ENCODE results near the gene SH3YL1.

The SH3YL1 gene

GRCh38 chr2:281381-281780 is 17.5 kb upstream of the SH3YL1 start:
- H4K91ac ChIP-seq (ENCODE audit: low read length), result no peak overlapping the region
- no peak overlapping the region for H3K23ac ChIP-seq (ENCODE audit: low read length in 2 of 2)
- no peaks in the 10 kb centered on the region for H3K9me3 ChIP-seq (ENCODE audit: control insufficient read depth, low read length)
- H3K27me3 ChIP-seq (ENCODE audit: control insufficient read depth in 1 of 2, insufficient read depth in 1 of 2, low read length in 2 of 2), result peaks cover 0 to 6% of the 10 kb centered on the region in 2 experiments
- no peak overlapping the region for H3K4ac ChIP-seq (ENCODE audit: low read depth in 1 of 2, low read length in 2 of 2)
- 99% methylated on average over 9 of the region's 9 CpGs for WGBS
- H2BK12ac ChIP-seq (ENCODE audit: low read length in 2 of 2), result no peak overlapping the region
- no peak overlapping the region for H3K4me2 ChIP-seq (ENCODE audit: low read length, poor library complexity, severe bottlenecking)
- no peak overlapping the region for H3K4me3 ChIP-seq (ENCODE audit: insufficient read depth in 1 of 2, low read depth in 1 of 2, low read length in 2 of 2)
- no peak overlapping the region for H2BK15ac ChIP-seq (ENCODE audit: low read depth, poor library complexity, severe bottlenecking)
- no peak overlapping the region for H3K18ac ChIP-seq (ENCODE audit: low read depth in 1 of 2, low read length in 2 of 2)
- H3K79me1 ChIP-seq (replicated peaks; ENCODE audit: low read length, poor library complexity, severe bottlenecking), result peaks cover 23% of the 10 kb centered on the region
- no peak overlapping the region for H3K9ac ChIP-seq (ENCODE audit: low read length)
- H2AFZ ChIP-seq (ENCODE audit: low read depth, low read length), result no peak overlapping the region
- DNase-seq, result no peak
- H3K4me1 ChIP-seq (ENCODE audit: control insufficient read depth, insufficient read depth, low read depth, low read length), result peaks cover 11% of the 10 kb centered on the region
- no peak overlapping the region for H2AK5ac ChIP-seq (ENCODE audit: low read length, severe bottlenecking)
- H3K36me3 ChIP-seq (ENCODE audit: control insufficient read depth in 1 of 2, insufficient read depth in 2 of 2, low read depth in 1 of 2, low read length in 2 of 2), result peaks cover 24 to 66% of the 10 kb centered on the region in 2 experiments
- no peak overlapping the region for H3K27ac ChIP-seq (ENCODE audit: low read length, poor library complexity, severe bottlenecking)
- H2BK120ac ChIP-seq (ENCODE audit: low read depth, low read length), result no peak overlapping the region
- H2BK5ac ChIP-seq (ENCODE audit: low read depth, low read length, poor library complexity, severe bottlenecking), result no peak overlapping the region
- H4K8ac ChIP-seq (ENCODE audit: low read length), result no peak overlapping the region
- no peak overlapping the region for H3K14ac ChIP-seq (ENCODE audit: low read length in 2 of 2)

GRCh38 chr2:280650-281110 is 16.8 kb upstream of the SH3YL1 start:
- Histone ChIP-seq H3K14ac (ENCODE audit: low read length in 2 of 2) (no peak overlapping the region), H4K91ac (ENCODE audit: low read length) (no peak overlapping the region), H3K4me2 (ENCODE audit: low read length, poor library complexity, severe bottlenecking) (no peak overlapping the region), H4K8ac (ENCODE audit: low read length) (no peak overlapping the region), H3K36me3 (ENCODE audit: control insufficient read depth in 1 of 2, insufficient read depth in 2 of 2, low read depth in 1 of 2, low read length in 2 of 2) (peaks cover 28 to 73% of the 10 kb centered on the region in 2 experiments), H3K27ac (ENCODE audit: low read length, poor library complexity, severe bottlenecking) (no peak overlapping the region), H2AFZ (ENCODE audit: low read depth, low read length) (no peak overlapping the region), H3K9me3 (ENCODE audit: control insufficient read depth, low read length) (no peaks in the 10 kb centered on the region), H2BK5ac (ENCODE audit: low read depth, low read length, poor library complexity, severe bottlenecking) (no peak overlapping the region), H2BK12ac (ENCODE audit: low read length in 2 of 2) (no peak overlapping the region), H2BK15ac (ENCODE audit: low read depth, poor library complexity, severe bottlenecking) (no peak overlapping the region), H3K4me3 (ENCODE audit: insufficient read depth in 1 of 2, low read depth in 1 of 2, low read length in 2 of 2) (no peak overlapping the region), H3K27me3 (ENCODE audit: control insufficient read depth in 1 of 2, insufficient read depth in 1 of 2, low read length in 2 of 2) (no peaks in the 10 kb centered on the region), H3K9ac (ENCODE audit: low read length) (no peak overlapping the region), H3K23ac (ENCODE audit: low read length in 2 of 2) (no peak overlapping the region), H2BK120ac (ENCODE audit: low read depth, low read length) (no peak overlapping the region), H3K18ac (ENCODE audit: low read depth in 1 of 2, low read length in 2 of 2) (no peak overlapping the region), H3K4me1 (ENCODE audit: control insufficient read depth, insufficient read depth, low read depth, low read length) (peaks cover 11% of the 10 kb centered on the region), H3K79me1 (replicated peaks; ENCODE audit: low read length, poor library complexity, severe bottlenecking) (peaks cover 28% of the 10 kb centered on the region), H2AK5ac (ENCODE audit: low read length, severe bottlenecking) (no peak overlapping the region), H3K4ac (ENCODE audit: low read depth in 1 of 2, low read length in 2 of 2) (no peak overlapping the region)
- DNase-seq, result no peak
- 83% methylated on average over 7 of the region's 7 CpGs for WGBS

GRCh38 chr2:279956-280649 is 16.3 kb upstream of the SH3YL1 start:
- H3K14ac ChIP-seq (ENCODE audit: low read length in 2 of 2), result no peak overlapping the region

GRCh38 chr2:279366-279765 is 15.5 kb upstream of the SH3YL1 start:
- no peak overlapping the region for H2BK120ac ChIP-seq (ENCODE audit: low read depth, low read length)
- no peak overlapping the region for H3K9ac ChIP-seq (ENCODE audit: low read length)
- DNase-seq, result no peak
- no peak overlapping the region for H3K4me2 ChIP-seq (ENCODE audit: low read length, poor library complexity, severe bottlenecking)
- no peak overlapping the region for H2AK5ac ChIP-seq (ENCODE audit: low read length, severe bottlenecking)
- no peak overlapping the region for H3K4me3 ChIP-seq (ENCODE audit: insufficient read depth in 1 of 2, low read depth in 1 of 2, low read length in 2 of 2)
- H3K36me3 ChIP-seq (ENCODE audit: control insufficient read depth in 1 of 2, insufficient read depth in 2 of 2, low read depth in 1 of 2, low read length in 2 of 2), result peaks cover 34 to 85% of the 10 kb centered on the region in 2 experiments
- no peak overlapping the region for H2BK15ac ChIP-seq (ENCODE audit: low read depth, poor library complexity, severe bottlenecking)
- no peak overlapping the region for H3K4ac ChIP-seq (ENCODE audit: low read depth in 1 of 2, low read length in 2 of 2)
- no peak overlapping the region for H3K18ac ChIP-seq (ENCODE audit: low read depth in 1 of 2, low read length in 2 of 2)
- WGBS, result 60% methylated on average over 1 of the region's 4 CpGs
- no peak overlapping the region for H3K14ac ChIP-seq (ENCODE audit: low read length in 2 of 2)
- H2BK5ac ChIP-seq (ENCODE audit: low read depth, low read length, poor library complexity, severe bottlenecking), result no peak overlapping the region
- H4K8ac ChIP-seq (ENCODE audit: low read length), result no peak overlapping the region
- peaks cover 30% of the 10 kb centered on the region for H3K79me1 ChIP-seq (replicated peaks; ENCODE audit: low read length, poor library complexity, severe bottlenecking)
- H3K4me1 ChIP-seq (ENCODE audit: control insufficient read depth, insufficient read depth, low read depth, low read length), result peaks cover 7% of the 10 kb centered on the region
- H3K27me3 ChIP-seq (ENCODE audit: control insufficient read depth in 1 of 2, insufficient read depth in 1 of 2, low read length in 2 of 2), result no peaks in the 10 kb centered on the region
- no peaks in the 10 kb centered on the region for H3K9me3 ChIP-seq (ENCODE audit: control insufficient read depth, low read length)
- H4K91ac ChIP-seq (ENCODE audit: low read length), result no peak overlapping the region
- no peak overlapping the region for H2AFZ ChIP-seq (ENCODE audit: low read depth, low read length)
- no peak overlapping the region for H2BK12ac ChIP-seq (ENCODE audit: low read length in 2 of 2)
- no peak overlapping the region for H3K23ac ChIP-seq (ENCODE audit: low read length in 2 of 2)
- no peak overlapping the region for H3K27ac ChIP-seq (ENCODE audit: low read length, poor library complexity, severe bottlenecking)

More at GRCh38 chr2:279956-280649, 16.3 kb upstream of the SH3YL1 start:
- H2AK5ac ChIP-seq (ENCODE audit: low read length, severe bottlenecking), result no peak overlapping the region
- no peak overlapping the region for H3K18ac ChIP-seq (ENCODE audit: low read depth in 1 of 2, low read length in 2 of 2)
- no peak overlapping the region for H3K27ac ChIP-seq (ENCODE audit: low read length, poor library complexity, severe bottlenecking)
- H3K4me3 ChIP-seq (ENCODE audit: insufficient read depth in 1 of 2, low read depth in 1 of 2, low read length in 2 of 2), result no peak overlapping the region
- H3K23ac ChIP-seq (ENCODE audit: low read length in 2 of 2), result no peak overlapping the region
- WGBS, result 100% methylated on average over 2 of the region's 4 CpGs
- H2AFZ ChIP-seq (ENCODE audit: low read depth, low read length), result no peak overlapping the region
- no peak overlapping the region for H2BK15ac ChIP-seq (ENCODE audit: low read depth, poor library complexity, severe bottlenecking)
- no peak overlapping the region for H2BK5ac ChIP-seq (ENCODE audit: low read depth, low read length, poor library complexity, severe bottlenecking)
- no peak overlapping the region for H3K9ac ChIP-seq (ENCODE audit: low read length)
- H3K4me2 ChIP-seq (ENCODE audit: low read length, poor library complexity, severe bottlenecking), result no peak overlapping the region
- peaks cover 11% of the 10 kb centered on the region for H3K4me1 ChIP-seq (ENCODE audit: control insufficient read depth, insufficient read depth, low read depth, low read length)
- no peak overlapping the region for H4K91ac ChIP-seq (ENCODE audit: low read length)
- no peak overlapping the region for H4K8ac ChIP-seq (ENCODE audit: low read length)
- DNase-seq, result no peak
- peaks cover 31 to 78% of the 10 kb centered on the region in 2 experiments for H3K36me3 ChIP-seq (ENCODE audit: control insufficient read depth in 1 of 2, insufficient read depth in 2 of 2, low read depth in 1 of 2, low read length in 2 of 2)
- no peaks in the 10 kb centered on the region for H3K9me3 ChIP-seq (ENCODE audit: control insufficient read depth, low read length)
- H3K79me1 ChIP-seq (replicated peaks; ENCODE audit: low read length, poor library complexity, severe bottlenecking), result peaks cover 28% of the 10 kb centered on the region
- H2BK120ac ChIP-seq (ENCODE audit: low read depth, low read length), result no peak overlapping the region
- H2BK12ac ChIP-seq (ENCODE audit: low read length in 2 of 2), result no peak overlapping the region
- no peaks in the 10 kb centered on the region for H3K27me3 ChIP-seq (ENCODE audit: control insufficient read depth in 1 of 2, insufficient read depth in 1 of 2, low read length in 2 of 2)
- no peak overlapping the region for H3K4ac ChIP-seq (ENCODE audit: low read depth in 1 of 2, low read length in 2 of 2)
